Suppressor macrophage treated with lipopolysaccharide for 4 hours (primary cell): ENCODE data around the gene ARHGEF11.

Source experiments
- DNase-seq: peaks from one replicate; pipeline ENCODE4 v3.0.0-alpha.2; 2020

Gene ARHGEF11

GRCh38 chr1:156947818-156948525, 97.6 kb downstream of the ARHGEF11 start:
- DNase-seq = no peak

- no peak for DNase-seq
Measured at GRCh38 chr1:156947127-156947526, 98.4 kb downstream of the ARHGEF11 start.

- no peak for DNase-seq
Measured at GRCh38 chr1:156945881-156946661, 99.5 kb downstream of the ARHGEF11 start.

GRCh38 chr1:156944848-156945247, 100.7 kb downstream of the ARHGEF11 start:
- DNase-seq = no peak

- no peak for DNase-seq
Measured at GRCh38 chr1:156944268-156944667, 101.3 kb downstream of the ARHGEF11 start.

- DNase-seq = no peak
Measured at GRCh38 chr1:156943756-156944155, 101.8 kb downstream of the ARHGEF11 start.

- DNase-seq = no peak
Measured at GRCh38 chr1:156942576-156942975, 103.0 kb downstream of the ARHGEF11 start.

- no peak for DNase-seq
Measured at GRCh38 chr1:156942176-156942575, 103.4 kb downstream of the ARHGEF11 start.

GRCh38 chr1:156941675-156942074, 103.9 kb downstream of the ARHGEF11 start:
- DNase-seq = no peak

GRCh38 chr1:156939786-156940334, 105.7 kb downstream of the ARHGEF11 start:
- no peak for DNase-seq

GRCh38 chr1:156938813-156939212, 106.7 kb downstream of the ARHGEF11 start:
- no peak for DNase-seq

GRCh38 chr1:156937883-156938282, 107.7 kb downstream of the ARHGEF11 start:
- DNase-seq = no peak

- DNase-seq = no peak
Measured at GRCh38 chr1:156936721-156937220, 108.8 kb downstream of the ARHGEF11 start.

- no peak for DNase-seq
Measured at GRCh38 chr1:156936191-156936590, 109.4 kb downstream of the ARHGEF11 start.

- no peak for DNase-seq
Measured at GRCh38 chr1:156935505-156936128, 109.9 kb downstream of the ARHGEF11 start.

GRCh38 chr1:156933136-156933535, 112.4 kb downstream of the ARHGEF11 start:
- no peak for DNase-seq

- DNase-seq = no peak
Measured at GRCh38 chr1:156931974-156932710, 113.4 kb downstream of the ARHGEF11 start.

- DNase-seq = peak; percentile 66
Measured at GRCh38 chr1:156931211-156931952, 114.2 kb downstream of the ARHGEF11 start.

- DNase-seq = no peak
Measured at GRCh38 chr1:156930483-156930882, 115.1 kb downstream of the ARHGEF11 start.

GRCh38 chr1:156929596-156930238, 115.8 kb downstream of the ARHGEF11 start:
- DNase-seq = no peak

- no peak for DNase-seq
Measured at GRCh38 chr1:156928043-156928602, 117.4 kb downstream of the ARHGEF11 start.
